Small intestine (tissue), 7 donors: ENCODE results near the gene STAG1. TPM values are rescaled to one million over a fixed set of nuclear protein-coding genes. Genes with fewer than 3 reads are reported as not detected.
A peak's percentile ranks its signal among the peaks of the same experiment; 100 is the strongest.
"Not testable (repeated sequence)": the region's sequence is repeated elsewhere in the genome, so short reads cannot be mapped to it uniquely, and the experiment has no call there.

Experiments
- DNase-seq, 2 donors: peaks; one replicate each; pipeline versions ENCODE4 v3.0.0 to v3.0.0-alpha.2; 2013
- FAIRE-seq: peaks from 2 replicates; lab custom pipeline; 2012; peaks lifted over from hg19 to GRCh38; lab: Jason Lieb, UNC
- H3K27ac ChIP-seq, 3 donors: one replicate each; pipeline ENCODE4 v1.5.1; 2013; ENCODE audit warnings: low read length in 2 of 3, mild to moderate bottlenecking in 2 of 3, control low read depth in 1 of 3, inconsistent platforms in 1 of 3, low read depth in 1 of 3, moderate library complexity in 1 of 3
- H3K27me3 ChIP-seq, 3 donors: one replicate each; pipeline ENCODE4 v1.6.1; 2013; ENCODE audit warnings: low read length in 3 of 3, inconsistent platforms in 1 of 3; ENCODE audit not compliant: control insufficient read depth in 3 of 3, insufficient read depth in 3 of 3
- H3K36me3 ChIP-seq, 3 donors: one replicate each; pipeline ENCODE4 v1.6.1; 2013; ENCODE audit warnings: low read length in 3 of 3, inconsistent platforms in 1 of 3, low read depth in 1 of 3, mild to moderate bottlenecking in 1 of 3, moderate library complexity in 1 of 3; ENCODE audit not compliant: control insufficient read depth in 3 of 3, insufficient read depth in 2 of 3
- H3K4me1 ChIP-seq, 3 donors: one replicate each; pipeline ENCODE4 v1.6.1; 2013; ENCODE audit warnings: low read length in 2 of 3, inconsistent platforms in 1 of 3, low read depth in 1 of 3, mild to moderate bottlenecking in 1 of 3, moderate library complexity in 1 of 3; ENCODE audit not compliant: control insufficient read depth in 3 of 3, insufficient read depth in 2 of 3
- H3K4me3 ChIP-seq, 3 donors: one replicate each; pipeline ENCODE4 v1.5.1; 2013; ENCODE audit warnings: low read length in 3 of 3, control low read depth in 1 of 3, inconsistent platforms in 1 of 3, low read depth in 1 of 3, mild to moderate bottlenecking in 1 of 3, moderate library complexity in 1 of 3
- H3K9me3 ChIP-seq, 2 donors: one replicate each; pipeline ENCODE4 v1.6.1; 2013; ENCODE audit warnings: low read depth in 1 of 2, low read length in 1 of 2; ENCODE audit not compliant: control insufficient read depth in 2 of 2, insufficient read depth in 1 of 2
- WGBS, 3 donors: extraction: QIAGEN DNeasy Blood & Tissue Kit; methylation state at CpG; one replicate each; pipeline ENCODE4 v1.1.7; 2013; 5-methylcytosine and 5-hydroxymethylcytosine counted together
- polyA plus RNA-seq, 4 donors: library from polyadenylated mRNA; stranded (reverse) in 3 of 4; unstranded in 1 of 4; fragments of 200-250 nt in 3 of 4; fragments of 120-200 nt in 1 of 4; gene quantifications; one replicate each; pipeline versions ENCODE4 v1.2.1 to v1.2.3, GENCODE V29; 2013
- donor health status: healthy with polysubstance abuse.
- donor health status: control.
- donor health status: control.
- donor health status: Bipolar disorder and iron deficiency.
- donor health status: healthy.

STAG1 gene
- polyA plus RNA-seq, 4 donors = 10.0 to 29.9 (median 11.4) TPM

DNA sequence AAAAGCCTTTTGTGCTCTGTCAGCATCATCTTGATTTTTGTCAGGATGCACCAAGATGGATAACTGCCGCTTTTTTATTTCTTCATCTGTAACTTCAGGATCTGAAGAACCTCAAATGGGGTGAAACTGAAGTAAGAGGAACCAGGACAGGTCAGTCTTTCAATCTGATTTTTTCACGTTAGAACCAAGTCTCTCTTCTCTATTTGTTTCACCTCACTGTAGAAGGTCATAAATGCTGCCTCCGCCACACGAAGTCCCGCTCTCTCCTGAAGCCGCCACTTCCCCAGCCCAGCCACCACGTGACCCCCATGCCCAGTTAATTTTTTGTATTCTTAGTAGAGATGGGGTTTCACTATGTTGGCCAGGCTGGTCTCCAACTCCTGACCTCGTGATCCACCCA lies 15.2 kb downstream of the STAG1 start:
- peaks cover 0 to 20% (median 0%) of the 10 kb centered on the region in 3 donors for H3K36me3 ChIP-seq
- 89 to 94% (median 89%) methylated on average over 8 of the region's 8 CpGs for whole genome bisulfite sequencing, 3 donors
- not testable (repeated sequence) for H3K27me3 ChIP-seq, H3K4me3 ChIP-seq, H3K4me1 ChIP-seq, H3K9me3 ChIP-seq, DNase-seq, H3K27ac ChIP-seq, FAIRE-seq

DNA sequence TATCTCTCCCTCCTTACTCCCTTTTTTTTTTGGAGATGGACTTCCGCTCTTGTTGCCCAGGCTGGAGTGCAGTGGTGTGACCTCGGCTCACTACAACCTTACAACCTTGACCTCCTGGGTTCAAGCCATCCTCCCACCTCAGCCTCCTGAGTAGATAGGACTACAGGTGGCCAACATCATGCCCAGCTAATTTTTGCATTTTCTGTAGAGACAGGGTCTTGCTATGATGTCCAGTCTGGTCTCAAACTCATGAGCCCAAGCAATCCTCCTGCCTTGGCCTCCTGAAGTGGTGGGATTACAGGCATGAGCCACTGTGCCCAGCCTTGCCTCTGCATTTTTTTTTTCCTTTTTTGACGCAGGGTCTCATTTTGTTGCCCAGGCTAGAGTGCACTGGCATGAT lies 17.1 kb downstream of the STAG1 start:
- Histone ChIP-seq H3K9me3 (no peaks in the 10 kb centered on the region), H3K27me3 (no peaks in the 10 kb centered on the region), H3K4me3 (no peak overlapping the region), H3K4me1 (peaks cover 6 to 12% (median 11%) of the 10 kb centered on the region in 3 donors), H3K36me3 (peaks cover 0 to 20% (median 0%) of the 10 kb centered on the region in 3 donors), H3K27ac (no peak overlapping the region)
- 94 to 95% (median 94%) methylated on average over 3 of the region's 3 CpGs for WGBS, 3 donors
- DNase-seq (no peak), FAIRE-seq (no peak)

DNA sequence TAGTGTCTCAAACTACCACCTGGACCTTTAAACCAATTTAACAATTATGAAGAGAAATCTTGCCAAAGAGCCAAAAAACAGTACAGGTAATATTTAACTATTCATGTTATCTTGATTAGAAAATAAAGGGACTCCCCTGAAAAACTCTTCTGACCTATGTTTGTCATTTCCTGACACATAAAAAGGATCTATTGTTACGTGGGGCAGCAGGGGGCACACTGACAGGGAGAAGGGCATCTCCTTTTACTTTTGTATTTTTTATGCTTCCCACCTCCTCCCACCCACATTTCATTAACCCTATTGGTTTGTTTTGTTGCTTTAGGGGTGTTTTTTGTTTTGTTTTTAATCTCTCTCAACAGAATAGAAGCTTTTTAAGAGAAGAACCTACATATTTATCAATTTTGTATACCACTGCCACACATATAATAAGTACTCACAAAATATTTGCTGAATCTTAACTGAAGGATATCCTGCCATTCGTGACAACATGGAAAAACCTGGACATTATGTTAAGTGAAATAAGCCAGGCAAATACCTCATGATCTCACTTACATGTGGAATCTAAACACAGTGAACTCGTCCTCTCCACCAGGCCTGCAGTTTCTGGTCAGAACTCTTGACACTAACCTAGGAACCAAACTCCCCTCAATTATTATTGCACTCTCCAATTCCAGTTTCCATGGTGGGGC lies 17.7 kb downstream of the STAG1 start:
- Histone ChIP-seq H3K27me3 (no peaks in the 10 kb centered on the region), H3K27ac (no peak overlapping the region), H3K9me3 (no peaks in the 10 kb centered on the region), H3K4me3 (no peak overlapping the region), H3K36me3 (peaks cover 0 to 20% (median 0%) of the 10 kb centered on the region in 3 donors), H3K4me1 (peaks cover 6 to 12% (median 11%) of the 10 kb centered on the region in 3 donors)
- FAIRE-seq (no peak), DNase-seq (no peak)
- 59 to 65% (median 63%) methylated on average over 3 of the region's 3 CpGs for WGBS, 3 donors

DNA sequence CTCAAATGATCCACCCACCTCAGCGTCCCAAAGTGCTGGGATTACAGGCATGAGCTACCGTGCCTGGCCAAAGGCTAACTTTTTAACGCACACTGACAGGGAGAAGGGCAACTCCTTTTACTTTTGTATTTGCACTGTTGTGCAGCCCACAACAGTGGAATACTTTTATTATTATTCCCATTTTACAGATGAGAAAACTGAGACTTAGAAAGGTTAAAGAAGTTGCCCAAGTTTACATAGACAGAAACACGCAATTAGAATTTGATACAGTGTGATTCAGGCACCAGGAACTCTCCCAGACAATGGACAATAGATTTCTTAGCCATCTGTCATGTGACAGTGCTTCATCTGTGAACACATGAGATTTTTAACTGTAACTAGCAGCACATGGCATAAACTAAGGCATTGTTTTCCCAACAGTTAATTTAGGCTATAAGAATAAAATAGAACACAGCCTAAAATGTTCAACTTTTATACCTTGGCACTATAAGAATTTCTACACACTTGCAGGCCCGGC lies 18.8 kb downstream of the STAG1 start:
- H3K4me3 ChIP-seq = no peak overlapping the region
- no peak overlapping the region for H3K27ac ChIP-seq
- H3K27me3 ChIP-seq = no peaks in the 10 kb centered on the region
- H3K9me3 ChIP-seq = no peaks in the 10 kb centered on the region
- H3K4me1 ChIP-seq = peaks cover 6 to 14% (median 12%) of the 10 kb centered on the region in 3 donors
- whole genome bisulfite sequencing, 3 donors = 87 to 91% (median 91%) methylated on average over 5 of the region's 5 CpGs
- H3K36me3 ChIP-seq = peaks cover 0 to 20% (median 0%) of the 10 kb centered on the region in 3 donors
- FAIRE-seq (no peak), DNase-seq (no peak)

DNA sequence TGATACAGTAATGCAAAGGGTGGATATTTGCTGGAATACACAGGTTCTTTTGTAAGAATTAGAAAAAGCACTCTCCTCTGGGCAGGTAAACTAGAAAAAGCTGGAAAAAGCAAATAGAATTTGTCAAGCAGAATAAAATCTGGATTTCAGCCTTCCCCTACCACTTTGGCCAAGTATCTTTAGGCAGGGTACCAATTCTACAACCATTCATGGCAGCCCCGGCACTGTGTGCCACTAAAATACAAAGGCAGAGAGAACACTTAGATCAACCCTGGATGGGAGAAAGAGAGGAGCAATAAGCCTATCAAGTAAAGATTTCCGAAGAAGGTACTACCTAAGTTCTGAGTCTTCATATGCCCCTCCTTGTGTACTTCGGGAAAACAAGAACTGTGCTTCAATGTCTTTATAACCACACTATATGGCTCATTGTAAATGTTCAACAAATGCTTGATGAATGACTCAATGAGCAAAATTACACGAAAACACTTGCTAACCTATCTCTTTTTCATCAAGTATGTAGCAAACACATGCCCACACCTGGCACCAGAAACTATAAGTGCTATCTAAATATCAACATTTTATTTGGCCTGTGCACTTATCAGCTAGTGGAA lies 20.8 kb downstream of the STAG1 start:
- peaks cover 0 to 15% (median 0%) of the 10 kb centered on the region in 3 donors for H3K36me3 ChIP-seq
- peaks cover 6 to 14% (median 12%) of the 10 kb centered on the region in 3 donors for H3K4me1 ChIP-seq
- no peaks in the 10 kb centered on the region for H3K9me3 ChIP-seq
- no peak for FAIRE-seq
- H3K27me3 ChIP-seq = no peaks in the 10 kb centered on the region
- 29 to 63% (median 53%) methylated on average over 4 of the region's 4 CpGs for WGBS, 3 donors
- no peak overlapping the region for H3K4me3 ChIP-seq
- peak overlapping the region in 2 of 3 donors; percentile 26 to 55 for H3K27ac ChIP-seq
- peak in 1 of 2 donors; percentile 17 for DNase-seq

DNA sequence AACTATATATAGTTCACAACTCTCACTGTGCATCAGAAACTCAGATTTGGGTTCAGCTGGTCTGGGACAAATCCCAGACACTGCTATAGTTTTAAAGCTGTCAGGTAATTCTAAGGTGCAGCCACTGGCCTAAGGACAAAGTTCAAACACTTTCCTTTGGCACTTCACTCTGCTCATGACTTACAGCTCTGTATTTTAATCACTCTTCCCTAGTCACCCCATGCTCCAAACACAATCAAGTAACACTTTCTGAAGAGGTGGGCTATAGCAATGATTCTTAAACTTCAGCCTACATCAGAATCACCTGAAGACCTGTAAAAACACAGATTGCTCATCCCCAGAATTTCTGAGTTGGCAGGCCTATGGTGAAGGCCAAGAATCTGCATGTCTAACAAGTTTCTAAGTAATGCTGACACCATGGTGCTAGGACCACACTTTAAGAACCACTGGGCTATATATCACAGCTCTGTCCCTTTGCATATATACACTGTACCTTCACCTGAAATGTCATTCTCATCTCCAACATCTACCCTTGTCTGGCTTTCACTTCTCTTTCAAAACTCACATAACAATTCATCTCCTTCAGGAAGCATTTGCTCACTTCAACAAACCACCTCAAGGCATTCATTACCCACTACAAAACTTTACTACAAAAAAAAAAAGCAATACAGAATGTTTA lies 21.4 kb downstream of the STAG1 start:
- no peaks in the 10 kb centered on the region for H3K9me3 ChIP-seq
- H3K36me3 ChIP-seq = peaks cover 0 to 8% (median 0%) of the 10 kb centered on the region in 3 donors
- FAIRE-seq (no peak), DNase-seq (peak; percentile 71 to 86)
- H3K4me3 ChIP-seq = no peak overlapping the region
- H3K27me3 ChIP-seq = no peaks in the 10 kb centered on the region
- H3K27ac ChIP-seq = peak overlapping the region; percentile 5 to 64 (median 42)
- H3K4me1 ChIP-seq = peaks cover 6 to 14% (median 12%) of the 10 kb centered on the region in 3 donors

DNA sequence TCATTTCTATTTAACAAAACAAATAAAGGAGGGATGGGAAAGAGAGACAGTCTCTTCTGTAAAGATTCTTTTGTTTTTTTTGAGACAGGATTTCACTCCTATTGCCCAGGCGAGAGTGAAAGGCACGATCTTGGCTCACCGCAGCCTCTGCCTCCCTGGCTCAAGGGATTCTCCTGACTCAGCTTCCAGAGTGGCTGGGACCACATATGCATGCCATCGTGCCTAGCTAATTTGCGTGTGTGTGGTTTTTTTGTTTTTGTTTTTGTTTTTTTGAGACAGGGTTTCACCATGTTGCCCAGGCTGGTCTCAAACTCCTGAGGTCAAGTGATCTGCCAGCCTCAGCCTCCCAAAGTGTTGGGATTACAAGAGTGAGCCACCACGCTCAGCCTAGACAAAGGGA lies 23.3 kb downstream of the STAG1 start:
- DNase-seq = no peak
- Histone ChIP-seq H3K36me3 (no peaks in the 10 kb centered on the region), H3K9me3 (no peaks in the 10 kb centered on the region), H3K4me1 (peaks cover 6 to 14% (median 12%) of the 10 kb centered on the region in 3 donors), H3K27me3 (no peaks in the 10 kb centered on the region), H3K27ac (no peak overlapping the region), H3K4me3 (no peak overlapping the region)
- WGBS, 3 donors = 60 to 81% (median 72%) methylated on average over 6 of the region's 6 CpGs
- no peak for FAIRE-seq

DNA sequence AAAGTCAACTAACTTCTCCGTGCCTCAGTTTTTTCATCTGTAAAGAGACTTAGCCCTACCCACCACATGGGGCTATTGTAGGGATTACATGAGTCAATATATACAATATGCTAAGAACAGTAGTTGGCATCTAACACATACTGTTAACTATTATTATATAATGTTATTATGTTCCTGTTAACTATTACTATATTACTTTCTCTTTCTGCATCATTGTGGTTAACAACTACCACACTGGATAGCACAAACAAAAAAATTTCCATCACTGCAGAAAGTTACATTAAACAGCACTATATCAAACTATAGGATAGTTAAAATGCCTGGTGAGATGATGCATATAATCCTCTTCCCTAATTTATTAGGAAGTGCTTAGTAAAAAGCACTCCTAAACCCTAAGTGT lies 23.7 kb downstream of the STAG1 start:
- no peak overlapping the region for H3K27ac ChIP-seq
- H3K4me1 ChIP-seq = peaks cover 6 to 14% (median 12%) of the 10 kb centered on the region in 3 donors
- H3K4me3 ChIP-seq = no peak overlapping the region
- no peaks in the 10 kb centered on the region for H3K36me3 ChIP-seq
- H3K27me3 ChIP-seq = no peaks in the 10 kb centered on the region
- no peak for FAIRE-seq
- DNase-seq = no peak
- H3K9me3 ChIP-seq = no peaks in the 10 kb centered on the region
- 33 to 59% (median 37%) methylated on average over 1 of the region's 1 CpG for WGBS, 3 donors
